NCI-H2081 treated with DMSO at 0.1 percent for 48 hours (cell line): ENCODE data around the gene IL27RA.
"Not testable (repeated sequence)": the region's sequence is repeated elsewhere in the genome, so short reads cannot be mapped to it uniquely, and the experiment has no call there.

Experiments
- DNase-seq: peaks from one replicate; lab custom pipeline; 2025; lab: John Stamatoyannopoulos, UW

IL27RA gene

DNA sequence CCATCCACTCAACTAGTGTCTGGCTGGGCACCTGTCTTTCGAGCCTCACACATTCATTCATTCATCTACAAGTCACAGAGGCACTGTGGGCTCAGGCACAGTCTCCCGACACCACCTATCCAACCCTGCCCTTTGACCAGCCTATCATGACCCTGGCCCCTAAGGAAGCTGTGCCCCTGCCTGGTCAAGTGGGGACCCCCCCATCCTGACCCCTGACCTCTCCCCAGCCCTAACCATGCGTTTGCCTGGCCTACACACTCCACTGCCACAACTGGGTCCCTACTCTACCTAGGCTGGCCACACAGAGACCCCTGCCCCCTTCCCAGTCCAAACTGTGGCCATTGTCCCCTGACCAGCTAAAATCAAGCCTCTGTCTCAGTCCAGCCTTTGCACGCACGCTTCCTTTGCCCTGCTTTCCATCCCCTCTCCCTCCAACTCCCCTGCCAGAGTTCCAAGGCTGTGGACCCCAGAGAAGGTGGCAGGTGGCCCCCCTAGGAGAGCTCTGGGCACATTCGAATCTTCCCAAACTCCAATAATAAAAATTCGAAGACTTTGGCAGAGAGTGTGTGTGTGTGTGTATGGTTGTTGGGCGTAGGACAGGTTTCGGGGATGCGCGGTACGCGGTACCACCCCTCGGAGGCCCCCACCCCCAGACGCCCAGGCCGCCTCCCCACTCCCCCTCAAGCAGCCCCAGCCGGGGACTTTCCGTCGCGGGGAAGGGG is 404 bp upstream of the IL27RA start:
- DNase-seq = no peak

DNA sequence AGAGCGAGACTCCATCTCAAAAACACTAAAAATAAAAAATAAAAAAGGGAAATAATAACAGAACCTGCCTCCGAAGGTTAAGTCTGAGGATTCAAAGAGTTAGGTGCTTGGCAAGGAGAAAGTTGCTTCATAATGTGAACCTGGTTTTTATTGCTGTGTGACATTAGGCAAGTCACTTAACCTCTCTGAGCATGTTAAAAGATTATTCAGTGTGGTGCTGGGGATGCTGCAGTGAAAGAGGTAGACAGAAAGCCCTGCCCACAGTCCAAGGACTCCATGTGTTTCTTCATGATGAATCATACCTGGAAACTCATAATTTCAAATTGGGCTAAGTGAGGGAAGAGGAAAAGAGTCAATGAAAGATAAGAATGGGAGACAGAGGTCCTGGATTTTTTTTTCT is 2.4 kb downstream of the IL27RA start:
- DNase-seq = no peak

DNA sequence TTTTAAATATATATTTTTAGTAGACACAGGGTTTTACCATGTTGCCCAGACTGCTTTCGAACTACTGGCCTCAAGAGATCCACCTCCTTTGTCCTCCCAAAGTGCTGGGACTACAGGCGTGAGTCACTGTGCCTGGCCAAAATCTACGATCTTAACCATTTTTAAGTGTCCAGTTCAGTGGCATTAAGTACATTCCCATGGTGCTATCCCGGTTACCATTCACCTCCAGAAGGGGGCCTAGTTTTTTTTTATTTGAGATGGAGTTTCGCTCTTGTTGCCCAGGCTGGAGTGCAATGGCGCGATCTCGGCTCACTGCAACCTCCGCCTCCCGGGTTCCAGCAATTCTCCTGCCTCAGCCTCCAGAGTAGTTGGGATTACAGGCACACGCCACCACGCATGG is 3.6 kb downstream of the IL27RA start:
- DNase-seq = not testable (repeated sequence)

DNA sequence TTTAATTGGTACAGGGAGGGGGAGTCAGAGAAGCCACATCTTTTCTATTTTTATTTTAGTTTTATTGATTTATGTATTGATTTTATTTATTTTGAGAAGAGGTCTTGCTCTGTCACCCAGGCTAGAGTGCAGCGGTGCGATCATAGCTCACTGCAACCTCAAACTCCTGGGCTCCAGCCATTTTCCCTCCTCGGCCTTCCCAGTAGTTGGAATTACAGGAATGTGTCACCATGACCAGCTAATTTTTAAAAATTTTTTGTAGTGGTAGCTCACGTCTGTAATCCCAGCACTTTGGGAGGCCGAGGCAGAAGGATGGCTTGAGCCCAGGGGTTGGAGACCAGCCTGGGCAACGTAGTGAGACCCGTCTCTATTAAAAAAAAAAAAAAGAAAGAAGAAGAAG is 4.1 kb downstream of the IL27RA start:
- DNase-seq = no peak

DNA sequence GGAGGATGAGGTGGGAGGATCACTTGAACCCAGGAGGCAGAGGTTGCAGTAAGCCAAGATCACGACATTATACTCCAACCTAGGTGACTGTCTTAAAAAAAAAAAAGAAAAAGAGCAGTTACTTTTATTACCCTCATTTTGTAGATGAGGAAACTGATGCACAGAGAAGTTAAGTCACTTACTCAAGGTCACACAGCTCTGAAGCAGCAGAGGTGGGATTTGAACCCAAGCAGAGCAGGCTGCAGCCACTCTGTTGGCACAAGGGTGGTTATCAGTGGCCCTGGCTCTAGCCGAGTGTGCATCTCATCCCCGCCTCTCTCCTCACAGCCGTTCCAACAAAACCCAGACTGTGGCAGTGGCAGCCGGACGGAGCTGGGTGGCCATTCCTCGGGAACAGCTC is 7.6 kb downstream of the IL27RA start:
- DNase-seq = no peak

DNA sequence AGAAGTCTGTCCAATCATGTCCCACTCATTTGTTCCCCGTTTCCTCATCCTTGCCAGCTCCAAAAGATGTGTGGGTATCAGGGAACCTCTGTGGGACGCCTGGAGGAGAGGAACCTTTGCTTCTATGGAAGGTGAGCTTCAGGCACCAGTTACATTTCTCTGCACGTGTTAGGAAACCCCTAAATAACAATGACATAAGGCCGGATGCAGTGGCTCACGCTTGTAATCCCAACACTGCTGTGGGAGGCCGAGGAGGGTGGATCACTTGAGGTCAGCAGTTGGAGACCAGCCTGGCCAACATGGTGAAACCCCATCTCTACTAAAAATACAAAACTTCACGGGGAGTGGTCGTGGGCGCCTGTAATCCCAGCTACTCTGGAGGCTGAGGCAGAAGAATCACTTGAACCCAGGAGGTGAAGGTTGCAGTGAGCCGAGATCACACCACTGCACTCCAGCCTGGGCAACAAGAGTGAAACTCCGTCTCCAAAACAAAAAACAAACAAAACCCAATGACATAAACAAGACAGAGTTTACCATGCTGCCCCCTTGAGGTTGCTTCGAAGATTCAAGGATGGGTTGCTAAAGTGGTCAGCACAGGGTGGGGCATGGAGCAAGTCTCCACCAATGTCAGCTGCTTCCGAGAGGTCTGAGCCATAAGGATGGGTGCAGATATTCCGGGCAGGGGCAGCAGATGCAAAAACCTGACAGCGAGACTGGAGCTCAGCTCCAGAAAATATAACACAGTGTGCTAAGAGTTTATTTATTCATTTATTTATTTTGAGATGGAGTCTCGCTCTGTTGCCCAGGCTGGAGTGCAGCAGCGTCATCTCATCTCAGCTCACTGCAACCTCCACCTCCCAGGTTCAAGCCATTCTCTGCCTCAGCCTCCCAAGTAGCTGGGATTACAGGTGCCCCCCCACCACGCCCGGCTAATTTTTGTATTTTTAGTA is 11.4 kb downstream of the IL27RA start:
- DNase-seq = not testable (repeated sequence)

DNA sequence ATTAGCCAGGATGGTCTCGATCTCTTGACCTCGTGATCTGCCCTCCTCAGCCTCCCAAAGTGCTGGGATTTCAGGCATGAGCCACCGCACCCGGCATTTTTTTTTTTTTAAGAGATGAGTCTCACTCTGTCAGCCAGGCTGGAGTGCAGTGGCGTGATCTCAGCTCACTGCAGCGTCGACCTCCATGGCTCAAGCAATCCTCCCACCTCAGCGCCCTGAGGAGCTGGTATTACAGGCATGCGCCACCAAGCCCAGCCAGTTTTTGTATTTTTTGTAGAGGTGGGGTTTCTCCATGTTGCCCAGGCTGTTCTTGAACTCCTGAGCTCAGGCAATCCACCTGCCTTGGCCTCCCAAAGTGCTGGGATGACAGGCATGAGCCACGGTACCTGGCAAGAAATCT is 16.3 kb downstream of the IL27RA start:
- DNase-seq = not testable (repeated sequence)

DNA sequence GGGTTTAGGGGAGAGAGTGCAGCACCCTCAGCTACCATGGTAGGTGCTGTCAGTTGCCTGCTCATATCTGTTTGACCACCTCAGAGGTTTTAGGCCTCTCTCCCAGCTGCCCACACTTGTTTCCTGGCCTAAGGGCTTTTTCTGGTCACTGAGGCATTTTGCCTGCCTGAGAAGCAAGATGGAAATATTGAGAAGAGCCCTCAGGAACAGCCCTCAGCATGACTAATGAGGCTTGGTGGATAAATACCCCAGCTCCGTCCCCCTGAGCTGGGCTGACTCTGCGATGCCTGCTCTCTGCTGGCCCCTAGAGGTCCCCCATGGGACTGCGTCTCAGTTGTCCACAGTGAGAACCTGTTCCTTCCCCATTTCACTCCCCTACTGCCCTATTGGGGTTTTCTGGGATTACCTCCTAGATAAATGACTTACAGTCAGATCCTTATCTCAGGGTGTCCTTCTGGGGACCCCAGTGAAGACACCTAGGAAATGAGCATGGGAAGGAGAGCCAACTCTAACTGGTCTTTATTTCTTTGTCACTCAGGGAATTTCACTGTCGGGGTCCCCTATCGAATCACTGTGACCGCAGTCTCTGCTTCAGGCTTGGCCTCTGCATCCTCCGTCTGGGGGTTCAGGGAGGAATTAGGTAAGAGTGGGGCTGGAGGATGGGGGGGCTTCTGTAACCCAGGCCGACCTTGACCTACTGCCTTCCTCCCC is 17.0 kb downstream of the IL27RA start:
- no peak for DNase-seq

DNA sequence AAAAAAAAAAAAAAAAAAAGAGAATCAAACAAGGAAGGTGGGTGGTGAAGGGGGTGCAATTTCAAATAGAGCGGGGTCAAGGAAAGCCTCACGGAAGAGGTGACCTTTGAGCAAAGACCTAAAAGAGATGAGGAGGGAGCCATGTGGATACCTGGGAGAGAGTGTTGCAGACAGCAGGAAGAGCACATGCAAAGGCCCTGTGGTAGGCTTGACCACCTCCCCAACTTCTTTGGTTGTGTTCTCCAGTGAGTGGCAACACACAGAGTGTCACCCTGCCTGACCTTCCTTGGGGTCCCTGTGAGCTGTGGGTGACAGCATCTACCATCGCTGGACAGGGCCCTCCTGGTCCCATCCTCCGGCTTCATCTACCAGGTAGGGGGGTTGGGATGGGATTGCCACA is 18.9 kb downstream of the IL27RA start:
- no peak for DNase-seq

DNA sequence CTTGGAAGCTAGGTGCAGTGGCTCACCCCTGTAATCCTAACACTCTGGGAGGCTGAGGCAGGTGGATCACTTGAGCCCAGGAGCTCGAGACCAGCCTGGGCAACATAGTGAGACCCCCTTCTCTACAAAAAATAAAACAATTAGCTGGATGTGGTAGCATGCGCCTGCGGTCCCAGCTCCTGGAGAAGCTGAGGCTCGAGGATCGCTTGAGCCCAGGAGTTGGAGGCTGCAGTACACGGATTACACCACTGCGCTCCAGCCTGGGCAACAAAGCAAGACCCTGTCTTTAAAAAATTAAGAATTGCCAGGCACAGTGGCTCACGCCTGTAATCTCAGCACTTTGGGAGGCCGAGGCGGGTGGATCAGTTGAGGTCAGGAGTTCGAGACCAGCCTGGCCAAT is 19.4 kb downstream of the IL27RA start:
- DNase-seq = not testable (repeated sequence)

DNA sequence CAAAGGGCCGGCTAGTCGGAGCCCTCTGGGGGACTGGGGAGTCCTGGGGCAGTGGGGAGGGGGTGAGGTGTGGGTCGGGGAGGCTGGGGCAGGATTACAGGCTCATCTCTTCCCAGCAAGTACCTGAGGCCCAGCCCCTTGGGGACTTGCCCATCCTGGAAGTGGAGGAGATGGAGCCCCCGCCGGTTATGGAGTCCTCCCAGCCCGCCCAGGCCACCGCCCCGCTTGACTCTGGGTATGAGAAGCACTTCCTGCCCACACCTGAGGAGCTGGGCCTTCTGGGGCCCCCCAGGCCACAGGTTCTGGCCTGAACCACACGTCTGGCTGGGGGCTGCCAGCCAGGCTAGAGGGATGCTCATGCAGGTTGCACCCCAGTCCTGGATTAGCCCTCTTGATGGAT is 20.4 kb downstream of the IL27RA start:
- no peak for DNase-seq

DNA sequence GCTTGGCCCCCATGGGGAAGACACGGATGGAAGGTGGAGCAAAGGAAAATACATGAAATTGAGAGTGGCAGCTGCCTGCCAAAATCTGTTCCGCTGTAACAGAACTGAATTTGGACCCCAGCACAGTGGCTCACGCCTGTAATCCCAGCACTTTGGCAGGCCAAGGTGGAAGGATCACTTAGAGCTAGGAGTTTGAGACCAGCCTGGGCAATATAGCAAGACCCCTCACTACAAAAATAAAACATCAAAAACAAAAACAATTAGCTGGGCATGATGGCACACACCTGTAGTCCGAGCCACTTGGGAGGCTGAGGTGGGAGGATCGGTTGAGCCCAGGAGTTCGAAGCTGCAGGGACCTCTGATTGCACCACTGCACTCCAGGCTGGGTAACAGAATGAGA is 20.9 kb downstream of the IL27RA start:
- DNase-seq = no peak

DNA sequence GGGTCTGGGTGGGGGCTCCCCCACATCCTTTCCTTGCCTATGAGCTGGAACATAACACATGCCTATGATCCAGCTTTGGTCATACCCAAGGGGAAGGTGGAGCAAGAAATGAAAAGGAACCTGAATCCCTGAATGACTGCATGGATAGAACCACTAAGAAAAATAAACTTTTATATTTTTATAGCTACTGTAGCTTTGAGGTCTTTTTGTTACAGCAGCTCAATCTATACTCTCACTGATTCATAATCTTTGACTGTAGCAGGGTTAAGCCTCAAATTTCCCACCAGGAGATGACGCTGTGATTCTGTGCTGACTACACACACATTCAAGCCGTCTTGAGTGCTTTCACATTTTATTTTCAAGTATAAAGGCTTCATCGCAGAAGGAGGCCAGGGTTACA is 21.5 kb downstream of the IL27RA start:
- DNase-seq = no peak

DNA sequence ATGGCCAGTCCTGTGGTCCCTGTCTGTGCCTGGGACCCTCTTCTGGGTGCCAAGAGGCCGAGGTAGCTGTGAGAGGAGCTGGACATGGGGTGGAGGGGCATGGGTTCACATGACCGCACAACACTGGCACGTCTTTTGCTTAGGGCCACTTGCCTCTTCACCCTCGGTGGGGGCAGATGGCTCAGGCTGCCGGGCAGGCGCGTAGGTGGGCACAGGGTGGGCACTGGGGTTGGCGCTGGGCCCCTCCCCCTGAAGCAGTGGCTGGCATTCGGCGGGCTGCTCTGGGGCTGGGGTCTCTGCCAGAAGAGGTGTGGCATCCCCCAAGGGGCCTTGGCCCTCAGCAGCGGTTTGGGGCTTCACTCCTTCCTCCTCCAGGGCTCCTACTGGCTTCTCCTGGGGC is 21.9 kb downstream of the IL27RA start:
- no peak for DNase-seq

DNA sequence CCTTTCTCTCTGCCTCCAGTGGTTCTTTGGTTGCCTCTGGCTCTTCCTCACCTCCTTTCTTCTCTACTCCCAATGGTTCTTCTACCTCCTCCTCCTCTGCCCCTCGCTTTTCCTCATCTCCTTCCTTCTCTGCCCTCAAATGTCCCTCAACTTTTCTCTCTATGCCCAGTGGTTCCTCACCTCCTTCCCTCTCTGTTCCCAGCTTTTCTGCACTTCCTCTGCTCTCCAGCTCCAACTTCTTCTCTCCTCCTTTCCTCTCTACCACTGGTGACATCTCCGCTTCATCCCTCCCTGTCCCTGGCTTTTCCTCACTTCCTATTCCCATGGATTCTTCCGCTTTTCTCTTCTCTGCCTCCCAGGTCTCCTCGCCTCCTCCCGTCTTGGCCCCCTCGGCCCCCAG is 22.5 kb downstream of the IL27RA start:
- DNase-seq = no peak

DNA sequence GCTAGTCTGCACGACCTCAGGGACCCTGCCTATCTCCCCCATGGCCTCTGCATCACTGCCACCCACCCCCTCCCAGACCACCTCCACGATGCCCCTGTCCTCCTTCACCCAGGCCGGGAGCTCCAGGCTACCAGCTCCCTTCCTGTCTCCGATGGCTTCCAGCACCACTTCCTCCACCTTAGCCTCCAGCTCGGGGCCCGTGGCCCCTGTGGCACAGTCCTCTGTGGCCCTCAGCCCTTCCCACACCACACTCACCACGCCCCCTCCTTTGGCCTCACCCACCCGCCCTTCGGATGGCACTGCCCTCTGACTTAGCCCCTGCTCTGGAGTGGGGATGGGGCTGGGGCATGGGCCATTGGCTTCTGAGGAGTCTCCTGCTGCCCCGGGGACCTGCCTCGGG is 23.2 kb downstream of the IL27RA start:
- DNase-seq = no peak

DNA sequence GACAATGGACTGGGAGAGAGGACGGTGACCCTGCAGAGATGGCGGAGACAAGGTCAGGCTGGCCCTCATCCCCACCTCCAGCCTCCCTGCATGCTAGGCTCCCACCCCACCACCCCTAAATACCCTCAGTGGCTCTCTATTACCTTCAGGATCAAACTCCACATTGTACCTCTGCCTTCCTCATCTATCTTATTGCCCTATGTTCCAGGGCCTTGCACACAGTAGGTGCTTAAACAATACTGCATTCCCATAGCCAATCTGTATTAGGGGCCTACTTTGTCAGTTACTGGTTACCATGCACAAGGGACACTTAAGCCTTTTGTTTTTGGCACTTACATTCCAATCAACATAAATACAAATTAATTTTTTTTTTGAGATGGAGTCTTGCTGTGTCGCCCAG is 23.8 kb downstream of the IL27RA start:
- no peak for DNase-seq

DNA sequence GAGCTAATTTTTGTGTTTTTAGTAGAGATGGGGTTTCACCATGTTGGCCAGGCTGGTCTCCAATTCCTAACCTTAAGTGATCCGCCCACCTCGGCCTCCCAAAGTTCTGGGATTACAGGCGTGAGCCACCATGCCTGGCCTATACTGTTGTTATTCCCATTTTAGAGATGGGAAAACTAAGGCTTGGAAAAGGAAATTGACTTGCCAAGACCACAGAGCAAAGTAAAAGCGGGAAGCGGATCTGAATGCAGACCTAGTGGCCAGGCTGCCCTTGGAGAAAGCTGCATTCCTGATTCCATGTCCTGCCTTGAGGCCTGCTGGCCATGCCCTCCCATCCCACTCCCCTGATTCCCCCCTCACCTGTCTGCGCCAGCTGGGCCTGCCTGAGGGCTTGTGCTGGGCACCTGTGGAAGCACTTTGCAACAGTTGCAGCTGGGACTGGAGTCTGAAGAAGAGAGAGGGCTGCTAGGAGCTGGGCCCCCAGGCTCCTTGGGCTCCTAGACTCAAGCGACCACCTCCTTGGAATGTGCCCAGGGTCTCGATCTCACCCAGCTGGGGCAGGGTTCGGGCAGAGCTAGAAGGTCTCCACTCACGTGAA is 24.6 kb downstream of the IL27RA start:
- DNase-seq = no peak

DNA sequence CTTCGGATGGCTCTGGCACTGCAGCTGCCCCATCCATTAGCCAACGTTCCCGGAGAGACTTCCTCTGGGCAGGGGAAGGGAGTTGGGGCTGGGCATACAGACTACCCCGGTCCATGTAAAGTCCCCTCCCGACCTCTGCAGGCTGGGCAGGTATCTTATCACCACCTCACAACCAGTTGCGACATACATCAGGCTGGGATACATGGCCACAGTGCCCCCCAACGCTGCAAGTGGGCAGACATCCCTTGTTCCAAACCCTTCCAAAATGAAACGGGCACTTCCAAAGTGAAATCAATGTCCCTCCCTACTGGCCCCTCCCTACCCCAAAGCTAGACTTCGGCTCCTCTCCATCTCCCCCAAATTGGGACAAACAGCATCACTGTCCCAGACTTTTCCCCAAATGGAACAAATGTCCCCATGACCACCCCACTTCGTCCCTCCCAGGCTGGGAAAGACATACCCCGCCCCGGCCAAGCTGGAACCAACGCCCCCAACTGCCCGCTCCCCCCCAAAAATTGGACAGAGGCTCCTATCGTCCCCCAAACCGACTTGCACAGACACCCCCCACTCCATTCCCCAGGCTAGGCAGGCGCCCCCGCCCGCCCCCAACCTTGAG is 25.3 kb downstream of the IL27RA start:
- no peak for DNase-seq

DNA sequence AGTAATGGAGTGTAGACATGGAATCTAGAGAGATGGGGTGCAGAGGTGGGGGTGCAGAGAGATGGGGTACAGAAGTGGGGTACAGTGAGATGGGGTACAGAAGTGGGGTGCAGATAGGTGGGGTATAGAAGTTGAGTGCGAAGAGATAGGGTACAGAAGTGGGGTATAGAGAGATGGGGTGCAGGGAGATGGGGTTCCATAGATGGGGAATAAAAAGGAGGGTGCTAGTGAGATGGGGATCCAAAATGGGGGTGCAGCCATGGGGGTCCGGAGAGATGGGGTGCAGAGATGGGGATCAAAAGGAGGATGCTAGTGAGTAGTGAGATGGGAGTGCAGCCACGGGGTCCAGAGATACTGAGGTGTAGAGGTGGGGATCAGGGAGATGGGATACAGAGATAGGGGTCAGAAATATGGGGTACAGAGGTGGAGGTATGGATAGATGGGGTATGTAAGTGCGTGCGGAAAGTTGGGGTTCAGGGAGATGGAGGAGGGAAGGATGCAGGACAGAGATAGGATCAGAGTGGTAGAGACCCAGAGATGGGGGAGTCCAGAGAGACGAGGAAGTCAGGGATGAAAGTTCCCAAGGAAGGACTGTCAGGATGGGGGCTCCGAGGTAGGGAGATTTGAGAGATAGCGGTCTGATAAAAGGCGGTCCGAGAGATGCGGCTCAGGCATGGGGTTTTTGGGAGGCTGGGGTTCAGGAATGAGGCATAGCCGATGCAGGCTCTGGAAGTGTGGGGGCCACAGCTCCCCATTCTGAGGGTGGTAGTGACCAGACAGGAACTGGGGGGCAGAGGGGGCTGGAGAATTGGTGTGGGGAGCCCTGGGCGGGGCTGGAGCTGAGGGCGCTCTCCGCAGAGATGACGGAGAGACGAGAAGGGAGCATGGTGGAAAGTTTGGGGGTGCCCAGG is 26.9 kb downstream of the IL27RA start:
- DNase-seq = no peak

DNA sequence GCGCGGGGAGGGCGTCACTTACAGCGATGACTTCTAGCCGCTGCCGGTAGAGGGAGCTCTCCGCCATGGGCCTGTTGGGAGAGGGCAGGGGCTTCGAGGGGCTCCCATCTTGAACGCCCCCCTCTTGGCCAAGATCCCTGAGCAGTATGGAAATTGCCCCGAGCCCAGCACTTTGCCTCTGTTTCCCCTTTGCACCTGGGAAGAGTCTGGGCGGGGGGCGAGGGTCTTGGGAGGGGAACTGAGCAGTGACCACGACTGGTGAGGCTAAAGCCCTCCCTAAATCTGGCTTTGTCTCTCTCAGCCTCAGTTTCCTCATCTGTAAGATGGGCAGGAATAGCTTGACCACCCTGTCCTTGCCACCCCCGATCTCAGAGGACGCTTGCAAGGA is 27.5 kb downstream of the IL27RA start:
- no peak for DNase-seq
